ENCODE measurements around the gene FCHO2.

The FCHO2 gene

DNA sequence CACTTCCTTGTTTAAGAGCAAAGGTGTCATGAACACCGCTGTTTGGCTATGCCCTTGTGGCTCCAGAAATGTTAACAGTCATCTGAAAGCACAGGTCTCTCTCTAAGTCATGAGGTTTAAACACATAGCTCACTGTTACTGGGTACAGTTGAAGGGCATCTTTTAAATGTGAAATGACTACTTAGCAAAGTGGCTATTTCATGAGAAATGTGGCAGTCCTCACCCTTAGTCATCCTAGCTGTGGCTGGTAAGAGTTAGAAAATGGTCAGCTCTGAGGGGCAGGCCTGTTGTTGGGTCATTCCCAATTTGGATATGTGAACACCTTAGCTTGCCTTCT is 140.4 kb downstream of the FCHO2 start:
- TF ChIP-seq ZNF274 (IDR thresholded peaks at IDR 0.05; ENCODE audit: low read depth, low read length), result no peak
- H3K4me3 ChIP-seq (ENCODE audit: low read length), result no peak overlapping the region

GRCh38 chr5:73097740-73098139 is 141.9 kb downstream of the FCHO2 start:
- H3K4me3 ChIP-seq (ENCODE audit: low read length), result no peak overlapping the region
- TF ChIP-seq ZNF274 (IDR thresholded peaks at IDR 0.05; ENCODE audit: low read depth, low read length), result no peak

- H3K4me3 ChIP-seq (ENCODE audit: low read length), result no peak overlapping the region
- TF ChIP-seq ZNF274 (IDR thresholded peaks at IDR 0.05; ENCODE audit: low read depth, low read length), result no peak
Measured at GRCh38 chr5:73100109-73100508, 144.3 kb downstream of the FCHO2 start.

DNA sequence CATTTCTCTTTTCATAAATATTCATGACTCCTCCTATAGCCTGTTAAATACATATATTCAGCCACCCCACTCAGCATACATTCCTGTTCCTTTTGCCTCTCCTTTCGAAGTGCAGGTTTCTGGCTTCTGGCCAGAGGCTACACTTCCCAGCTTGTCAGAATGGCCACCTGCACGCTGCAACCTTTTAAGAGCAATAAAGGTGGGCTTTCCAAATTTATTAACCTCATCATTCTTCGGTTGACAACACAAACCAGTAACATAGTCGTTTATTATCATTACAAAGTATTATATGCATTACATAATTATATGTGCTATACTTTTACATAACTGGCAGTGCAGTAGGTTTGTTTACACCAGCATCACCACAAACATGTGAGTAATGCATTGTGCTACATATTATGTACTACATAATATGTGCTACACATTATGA is 148.0 kb downstream of the FCHO2 start:
- no peak overlapping the region for H3K4me3 ChIP-seq (ENCODE audit: low read length)
- TF ChIP-seq ZNF274 (IDR thresholded peaks at IDR 0.05; ENCODE audit: low read depth, low read length), result no peak

- H3K4me3 ChIP-seq (ENCODE audit: low read length), result no peak overlapping the region
- TF ChIP-seq ZNF274 (IDR thresholded peaks at IDR 0.05; ENCODE audit: low read depth, low read length), result no peak
Measured at GRCh38 chr5:73104326-73104725, 148.5 kb downstream of the FCHO2 start.

DNA sequence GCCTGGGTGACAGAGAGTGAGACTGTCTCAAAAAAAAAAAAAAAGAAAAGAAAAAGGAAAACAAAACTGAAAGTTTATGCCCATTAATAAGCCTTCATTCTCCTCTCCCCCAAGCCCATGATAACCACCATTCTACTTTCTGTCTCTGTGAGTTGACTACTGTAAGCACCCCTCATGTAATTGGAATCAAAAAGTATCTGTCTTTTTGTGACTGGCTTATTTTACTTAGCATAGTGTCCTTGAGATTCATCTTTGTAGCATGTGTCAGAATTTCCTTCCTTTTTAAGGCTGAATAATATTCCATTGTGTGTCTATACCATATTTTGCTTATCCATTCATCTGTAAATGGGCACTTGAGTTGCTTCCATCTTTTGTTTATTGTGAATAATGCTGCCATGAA is 150.5 kb downstream of the FCHO2 start:
- no peak for TF ChIP-seq ZNF274 (IDR thresholded peaks at IDR 0.05; ENCODE audit: low read depth, low read length)
- H3K4me3 ChIP-seq (ENCODE audit: low read length), result no peak overlapping the region

DNA sequence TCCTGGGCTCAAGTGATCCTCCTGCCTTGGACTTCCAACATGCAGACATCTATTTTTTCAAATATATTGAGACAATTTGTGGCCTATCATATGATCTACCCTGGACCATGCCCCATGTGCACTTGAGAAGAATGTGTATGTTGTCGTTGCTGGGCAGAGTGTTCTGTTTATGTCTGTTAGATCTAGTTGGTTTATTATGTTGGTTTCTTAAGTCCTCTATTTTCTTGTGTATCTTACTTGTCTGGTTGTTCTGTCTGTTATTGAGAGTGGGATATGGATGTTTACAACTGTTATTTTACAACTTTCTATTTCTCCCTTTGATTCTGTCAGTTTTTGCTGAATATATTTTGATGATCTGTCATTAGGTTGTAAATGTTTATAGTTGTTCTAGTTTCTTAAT is 154.3 kb downstream of the FCHO2 start:
- H3K4me3 ChIP-seq (ENCODE audit: low read length), result no peak overlapping the region
- no peak for TF ChIP-seq ZNF274 (IDR thresholded peaks at IDR 0.05; ENCODE audit: low read depth, low read length)

- TF ChIP-seq ZNF274 (IDR thresholded peaks at IDR 0.05; ENCODE audit: low read depth, low read length), result no peak
- H3K4me3 ChIP-seq (ENCODE audit: low read length), result no peak overlapping the region
Measured at GRCh38 chr5:73111536-73111935, 155.7 kb downstream of the FCHO2 start.

- H3K4me3 ChIP-seq (ENCODE audit: low read length), result no peak overlapping the region
- TF ChIP-seq ZNF274 (IDR thresholded peaks at IDR 0.05; ENCODE audit: low read depth, low read length), result no peak
Measured at GRCh38 chr5:73112359-73112758, 156.5 kb downstream of the FCHO2 start.

- H3K4me3 ChIP-seq (ENCODE audit: low read length), result no peak overlapping the region
- no peak for TF ChIP-seq ZNF274 (IDR thresholded peaks at IDR 0.05; ENCODE audit: low read depth, low read length)
Measured at GRCh38 chr5:73114044-73114688, 158.3 kb downstream of the FCHO2 start.

DNA sequence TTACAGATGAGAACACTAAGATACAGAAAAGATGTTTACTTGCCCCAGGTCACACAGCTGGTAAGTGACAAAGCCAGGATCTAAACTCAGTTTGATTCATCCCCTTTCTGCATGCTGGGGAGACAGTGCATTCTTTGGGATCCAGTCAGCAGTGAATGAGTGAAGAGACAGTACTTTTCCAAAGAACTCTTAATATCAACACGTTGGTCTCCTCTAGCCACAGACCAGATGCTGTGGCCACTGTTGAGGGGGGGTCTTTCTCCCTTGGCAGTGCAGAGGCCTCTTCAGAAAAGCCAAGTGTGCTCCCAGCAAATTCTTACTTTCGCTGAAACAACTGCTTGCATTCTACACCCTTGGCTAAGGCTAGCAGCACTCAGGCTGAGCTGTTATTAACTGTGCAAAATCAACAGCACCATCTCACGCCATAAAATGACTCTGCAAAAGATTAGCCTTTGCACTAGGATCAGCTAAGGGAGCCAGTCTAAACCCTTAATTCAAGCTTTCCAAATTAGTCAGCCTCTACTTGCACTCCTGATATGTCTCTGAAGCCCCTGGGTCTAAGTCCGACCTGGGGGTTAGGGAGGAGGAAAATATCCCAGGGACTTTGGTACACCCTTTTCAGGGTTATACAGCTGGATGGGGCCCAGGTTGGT is 159.7 kb downstream of the FCHO2 start:
- no peak for TF ChIP-seq ZNF274 (IDR thresholded peaks at IDR 0.05; ENCODE audit: low read depth, low read length)
- H3K4me3 ChIP-seq (ENCODE audit: low read length), result no peak overlapping the region

- no peak for TF ChIP-seq ZNF274 (IDR thresholded peaks at IDR 0.05; ENCODE audit: low read depth, low read length)
- H3K4me3 ChIP-seq (ENCODE audit: low read length), result no peak overlapping the region
Measured at GRCh38 chr5:73116506-73116905, 160.7 kb downstream of the FCHO2 start.

DNA sequence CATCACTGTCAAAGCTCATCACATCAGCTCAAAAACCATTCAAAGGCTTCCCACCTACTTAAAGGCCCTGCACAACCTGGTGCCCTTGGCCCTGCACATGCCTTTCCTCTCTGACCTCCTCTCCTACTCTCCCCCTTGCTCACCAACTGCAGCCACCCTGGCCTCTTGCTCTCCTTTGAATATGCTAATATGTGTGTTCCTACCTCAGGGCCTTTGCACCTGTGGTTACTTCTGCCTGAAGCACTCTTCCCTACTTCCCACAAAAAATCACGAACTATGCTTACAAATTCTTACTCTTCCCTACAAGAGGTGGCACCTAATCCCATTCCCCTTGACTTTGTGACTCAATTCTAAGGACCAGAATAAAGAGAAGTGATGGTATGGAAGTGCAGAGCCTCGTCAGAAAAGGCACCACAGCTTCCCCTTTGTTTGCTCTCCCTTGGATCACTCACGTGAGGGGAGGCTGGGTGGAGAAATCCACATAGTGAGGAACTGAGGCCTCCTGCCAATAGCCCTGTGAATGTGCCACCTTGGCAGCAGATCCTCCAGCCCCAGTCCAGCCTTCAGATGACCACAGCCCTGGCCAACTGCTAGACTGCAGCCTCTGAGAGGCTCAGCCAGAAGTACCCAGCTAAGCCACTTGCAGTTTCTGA is 161.4 kb downstream of the FCHO2 start:
- no peak overlapping the region for H3K4me3 ChIP-seq (ENCODE audit: low read length)
- no peak for TF ChIP-seq ZNF274 (IDR thresholded peaks at IDR 0.05; ENCODE audit: low read depth, low read length)

DNA sequence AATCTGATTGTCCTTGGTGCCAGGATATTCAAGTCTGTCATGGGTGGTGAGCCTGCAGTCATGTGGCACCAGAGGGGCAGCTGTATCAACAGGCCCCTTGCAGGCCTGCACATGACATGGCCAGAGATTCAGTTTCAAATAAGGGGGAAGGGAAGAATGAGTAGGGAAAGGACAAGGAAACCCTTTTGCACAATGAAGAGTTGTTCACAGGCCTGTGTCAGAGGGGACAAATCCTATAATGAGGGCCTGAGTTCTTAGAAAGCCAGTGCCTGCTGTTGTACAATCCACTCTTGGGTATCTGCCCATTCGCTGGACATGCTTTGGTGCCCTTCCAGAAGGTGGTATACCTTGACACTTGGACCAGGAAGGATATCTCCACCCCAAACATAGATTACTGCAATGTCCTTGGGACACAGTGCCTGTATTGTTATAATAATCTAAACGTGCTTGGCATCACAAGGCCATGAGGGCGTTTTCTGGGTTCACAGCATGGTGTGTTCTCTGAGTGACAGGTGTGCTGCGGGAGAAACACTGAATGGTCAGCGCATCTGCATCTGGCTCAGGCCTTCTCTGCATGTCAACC is 162.6 kb downstream of the FCHO2 start:
- no peak for TF ChIP-seq ZNF274 (IDR thresholded peaks at IDR 0.05; ENCODE audit: low read depth, low read length)
- H3K4me3 ChIP-seq (ENCODE audit: low read length), result no peak overlapping the region

All from GM08714 (cell line).